T-helper 1 cell treated with Interleukin-12 subunit alpha and Interleukin-12 subunit beta and Interleukin-4 antibody, amounts not matched to agents 30 ng/mL and 1 ng/mL, for 36 hours (primary cell): Measurements from ENCODE around the gene PRAF2. TPM values are rescaled to one million over a fixed set of nuclear protein-coding genes. Genes with fewer than 3 reads are reported as not detected.

ENCODE experiments used
- intact Hi-C: fragments of 100-400 bp; cut with micrococcal nuclease; formaldehyde crosslinking; loops from one replicate; pipeline ENCODE4 v1.15.1; 2024
- total RNA-seq: library from RNA; stranded (reverse); gene quantifications from 2 replicates; pipeline ENCODE4 v1.2.3, GENCODE V29; 2022

The PRAF2 gene
- 20.9 and 22.2 TPM in 2 replicates for total RNA-seq

GRCh38 chrX:49073601-49074575 is at the start of gene PRAF2:
Gene PRAF2, minus strand, starts transcription at chrX:49074002. Its CDS starts 15 bp downstream, at chrX:49073987.
- intact Hi-C loops: loop anchor here (1.0 to 5.0 kb wide), 8 partner anchors 21 to 337 kb away; partner anchors contain the start of genes GPKOW, GRIPAP1 and TFE3

- intact Hi-C loops: loop anchor here (2.0 kb wide), 3 partner anchors 50 to 632 kb away; no protein-coding TSS in a partner anchor
Measured at GRCh38 chrX:49122499-49122898, 48.7 kb upstream of the PRAF2 start.

- intact Hi-C loops: no loop called here
Measured at GRCh38 chrX:49120091-49120490, 46.3 kb upstream of the PRAF2 start.

GRCh38 chrX:49117581-49117980 is 43.8 kb upstream of the PRAF2 start:
- intact Hi-C loops: no loop called here

GRCh38 chrX:49116716-49117115 is 42.9 kb upstream of the PRAF2 start:
- intact Hi-C loops: no loop called here

GRCh38 chrX:49116076-49116475 is 42.3 kb upstream of the PRAF2 start:
- intact Hi-C loops: no loop called here

GRCh38 chrX:49111791-49112190 is 38.0 kb upstream of the PRAF2 start:
- intact Hi-C loops: no loop called here

- intact Hi-C loops: no loop called here
Measured at GRCh38 chrX:49110417-49110816, 36.6 kb upstream of the PRAF2 start.

- intact Hi-C loops: no loop called here
Measured at GRCh38 chrX:49108641-49109040, 34.8 kb upstream of the PRAF2 start.

- intact Hi-C loops: no loop called here
Measured at GRCh38 chrX:49106930-49107329, 33.1 kb upstream of the PRAF2 start.

GRCh38 chrX:49106296-49106695 is 32.5 kb upstream of the PRAF2 start:
- intact Hi-C loops: no loop called here

- intact Hi-C loops: loop anchor here (5.0 kb wide), 1 partner anchor 164 kb away; the partner anchor contains the start of gene PPP1R3F
Measured at GRCh38 chrX:49103637-49104036, 29.8 kb upstream of the PRAF2 start.

GRCh38 chrX:49102190-49102589 is 28.4 kb upstream of the PRAF2 start:
- intact Hi-C loops: loop anchor here (5.0 kb wide), 1 partner anchor 165 kb away; the partner anchor contains the start of gene PPP1R3F

GRCh38 chrX:49101629-49101984 is 27.8 kb upstream of the PRAF2 start:
- intact Hi-C loops: loop anchor here (1.0 to 5.0 kb wide), 12 partner anchors 22 to 205 kb away; partner anchors contain the start of genes GPKOW, GRIPAP1, PPP1R3F and PQBP1

- intact Hi-C loops: loop anchor here (1.0 to 5.0 kb wide), 12 partner anchors 22 to 204 kb away; partner anchors contain the start of genes GPKOW, GRIPAP1, PPP1R3F and PQBP1
Measured at GRCh38 chrX:49100704-49101628, 27.2 kb upstream of the PRAF2 start.

GRCh38 chrX:49096419-49096818 is 22.6 kb upstream of the PRAF2 start:
- intact Hi-C loops: no loop called here

GRCh38 chrX:49089553-49089952 is 15.8 kb upstream of the PRAF2 start:
- intact Hi-C loops: no loop called here

GRCh38 chrX:49082271-49082871 is 8.6 kb upstream of the PRAF2 start:
- intact Hi-C loops: no loop called here

- intact Hi-C loops: loop anchor here (1.0 kb wide), 5 partner anchors 22 to 77 kb away; partner anchors contain the start of genes GPKOW, GRIPAP1 and TFE3
Measured at GRCh38 chrX:49079489-49080428, 6.0 kb upstream of the PRAF2 start, which contains the start of gene WDR45. Gene WDR45, minus strand, starts transcription at chrX:49079887. Its CDS starts 1,792 bp downstream, at chrX:49078095.
